Hepatocyte (in vitro differentiated cells): Measurements from ENCODE around the gene SLC13A2.

ENCODE experiments used
- CTCF ChIP-seq: fragments of 200-600 bp; sonication (generic); IDR thresholded peaks from 2 replicates; pipeline ENCODE4 v1.5.1; 2016; ENCODE audit warnings: antibody characterized with exemption, mild to moderate bottlenecking; ENCODE audit not compliant: poor library complexity
- EZH2 ChIP-seq: fragments of 200-600 bp; sonication (generic); IDR thresholded peaks from 2 replicates; pipeline ENCODE4 v1.6.1; 2016; ENCODE audit warnings: antibody characterized with exemption, mild to moderate bottlenecking, borderline replicate concordance
- EZH2phosphoT487 ChIP-seq: fragments of 200-600 bp; sonication (generic); IDR thresholded peaks from one replicate; pipeline ENCODE4 v1.6.1; 2018; ENCODE audit warnings: antibody characterized with exemption, mild to moderate bottlenecking, low read depth, moderate library complexity; ENCODE audit not compliant: unreplicated experiment, severe bottlenecking

GRCh38 chr17:28521311-28522085 lies 48.1 kb downstream of the SLC13A2 start:
- TF ChIP-seq CTCF: no peak
- TF ChIP-seq EZH2phosphoT487: no peak
- TF ChIP-seq EZH2: no peak
